ENCODE results near the gene KCNJ1. TPM values are rescaled to one million over a fixed set of nuclear protein-coding genes. Genes with fewer than 3 reads are reported as not detected.
A peak's percentile ranks its signal among the peaks of the same experiment; 100 is the strongest.

The KCNJ1 gene
- total and polyA plus RNA-seq, 2 experiments from 2014 or later = 0.16 TPM; not detected in 1

GRCh38 chr11:128859563-128860441, 7.3 kb downstream of the KCNJ1 start:
- peak; percentile 94 for ATAC-seq
- TF ChIP-seq ZNF331 (CRISPR knock-in tag; IDR thresholded peaks at IDR 0.05; ENCODE audit: low read depth) (no peak), CREB1 (CRISPR knock-in tag; IDR thresholded peaks at IDR 0.05; ENCODE audit: low read depth) (0 out of 2 replicates have a peak, but pooled peaks have one; percentile 35), JUNB (IDR thresholded peaks at IDR 0.05; ENCODE audit: unreplicated experiment) (no peak), CTCF (conservative IDR thresholded peaks at IDR 0.05; ENCODE audit: low read depth in 2 of 2) (peak; percentile 93 to 94)
- H4K20me1 ChIP-seq (replicated peaks; ENCODE audit: insufficient read depth) = no peaks in the 10 kb centered on the region
- H3K36me3 Mint-ChIP-seq (ENCODE audit: low read depth) = no peaks in the 10 kb centered on the region
- H3K27ac ChIP-seq (ENCODE audit: low read depth) = no peak overlapping the region
- peaks cover 14% of the 10 kb centered on the region; the same call in 1 of the 2 replicates for H3K4me1 ChIP-seq (ENCODE audit: insufficient read depth)
- H3K79me2 ChIP-seq (replicated peaks; ENCODE audit: insufficient read depth) = no peaks in the 10 kb centered on the region
- DNase-seq (ENCODE audit: low spot score) = peak; percentile 90
- no peak overlapping the region for H3K4me3 ChIP-seq
- H3K4me2 ChIP-seq = no peak overlapping the region
- H3K9me2 ChIP-seq (ENCODE audit: insufficient read depth) = no peaks in the 10 kb centered on the region
- H3K27me3 ChIP-seq (ENCODE audit: insufficient read depth) = peaks cover 6% of the 10 kb centered on the region; the same call in 1 of the 2 replicates
- peaks cover 8% of the 10 kb centered on the region for H3K27me3 Mint-ChIP-seq (ENCODE audit: insufficient read depth, low read depth, poor library complexity)
- H3K36me3 ChIP-seq (ENCODE audit: insufficient read depth) = no peaks in the 10 kb centered on the region
- no peaks in the 10 kb centered on the region for H3F3A ChIP-seq (replicated peaks; ENCODE audit: low read depth)
- H3K27ac Mint-ChIP-seq = no peak overlapping the region
- peaks cover 18% of the 10 kb centered on the region for H3K4me1 Mint-ChIP-seq
- peak overlapping the region; percentile 89 for H2AFZ ChIP-seq
- H3K4me3 Mint-ChIP-seq = no peak overlapping the region
- no peaks in the 10 kb centered on the region for H3K9me3 Mint-ChIP-seq

- Histone ChIP-seq H3K79me2 (replicated peaks; ENCODE audit: insufficient read depth) (no peaks in the 10 kb centered on the region), H3K4me2 (no peak overlapping the region), H3F3A (replicated peaks; ENCODE audit: low read depth) (no peaks in the 10 kb centered on the region), H3K27ac (ENCODE audit: low read depth) (no peak overlapping the region), H3K36me3 (ENCODE audit: insufficient read depth) (no peaks in the 10 kb centered on the region), H2AFZ (no peak overlapping the region), H4K20me1 (replicated peaks; ENCODE audit: insufficient read depth) (no peaks in the 10 kb centered on the region), H3K4me3 (no peak overlapping the region), H3K9me2 (ENCODE audit: insufficient read depth) (no peaks in the 10 kb centered on the region), H3K27me3 (ENCODE audit: insufficient read depth) (peaks cover 6% of the 10 kb centered on the region; the same call in 1 of the 2 replicates), H3K4me1 (ENCODE audit: insufficient read depth) (0 out of 2 replicates have a peak, but pooled peaks cover 3% of the 10 kb centered on the region)
- Mint-ChIP-seq H3K9me3 (no peaks in the 10 kb centered on the region), H3K36me3 (ENCODE audit: low read depth) (no peaks in the 10 kb centered on the region), H3K4me1 (peaks cover 5% of the 10 kb centered on the region; the same call in 2 of the 3 replicates), H3K4me3 (no peak overlapping the region), H3K27ac (no peak overlapping the region), H3K27me3 (ENCODE audit: insufficient read depth, low read depth, poor library complexity) (peaks cover 10% of the 10 kb centered on the region)
- no peak for DNase-seq (ENCODE audit: low spot score)
- ATAC-seq = no peak
- TF ChIP-seq JUNB (IDR thresholded peaks at IDR 0.05; ENCODE audit: unreplicated experiment) = no peak
- TF ChIP-seq EZH2 (IDR thresholded peaks at IDR 0.05; ENCODE audit: low read depth, unreplicated experiment) = no peak
- TF ChIP-seq CREB1 (CRISPR knock-in tag; IDR thresholded peaks at IDR 0.05; ENCODE audit: low read depth) = no peak
- no peak for TF ChIP-seq ZNF114 (CRISPR knock-in tag; IDR thresholded peaks at IDR 0.05)
- no peak for TF ChIP-seq CTCF (conservative IDR thresholded peaks at IDR 0.05; ENCODE audit: low read depth in 2 of 2)
- TF ChIP-seq EZH2phosphoT487 (IDR thresholded peaks at IDR 0.05; ENCODE audit: unreplicated experiment) = no peak
- TF ChIP-seq STAT1 (IDR thresholded peaks at IDR 0.05; ENCODE audit: unreplicated experiment) = no peak
- no peak for TF ChIP-seq POLR2AphosphoS5 (IDR thresholded peaks at IDR 0.05; ENCODE audit: low read depth)
These were observed 9.8 kb downstream of the KCNJ1 start for GRCh38 chr11:128857341-128857740.

Data from GM23338 (cell line).